ENCODE data around the gene VASP. TPM values are rescaled to one million over a fixed set of nuclear protein-coding genes. Genes with fewer than 3 reads are reported as not detected.
A peak's percentile ranks its signal among the peaks of the same experiment; 100 is the strongest.

VASP gene
- total RNA-seq, 1 donor from 2014 or later = 53.8 TPM

- H3K36me3 Mint-ChIP-seq = no peaks in the 10 kb centered on the region
- no peak for DNase-seq (ENCODE audit: low spot score in 2 of 2, unreplicated experiment in 2 of 2)
- peak overlapping the region; percentile 30 for H3K27ac Mint-ChIP-seq
- TF ChIP-seq CTCF (IDR thresholded peaks at IDR 0.05; ENCODE audit: unreplicated experiment) = no peak
- H3K9me3 Mint-ChIP-seq = no peaks in the 10 kb centered on the region
- H3K27me3 Mint-ChIP-seq (ENCODE audit: low read depth) = no peaks in the 10 kb centered on the region
- peaks cover 3% of the 10 kb centered on the region for H3K4me1 Mint-ChIP-seq
- H3K4me3 Mint-ChIP-seq = no peak overlapping the region
Observed at GRCh38 chr19:45558399-45558878, 51.2 kb downstream of the VASP start.

- no peak for TF ChIP-seq CTCF (IDR thresholded peaks at IDR 0.05; ENCODE audit: unreplicated experiment)
- Mint-ChIP-seq H3K9me3 (no peaks in the 10 kb centered on the region), H3K4me1 (peaks cover 3% of the 10 kb centered on the region), H3K27me3 (ENCODE audit: low read depth) (no peaks in the 10 kb centered on the region), H3K36me3 (no peaks in the 10 kb centered on the region), H3K4me3 (no peak overlapping the region), H3K27ac (no peak overlapping the region)
- no peak for DNase-seq (ENCODE audit: low spot score in 2 of 2, unreplicated experiment in 2 of 2)
Observed at GRCh38 chr19:45560038-45560437, 52.8 kb downstream of the VASP start.

- no peak for DNase-seq (ENCODE audit: low spot score in 2 of 2, unreplicated experiment in 2 of 2)
- Mint-ChIP-seq H3K27ac (no peak overlapping the region), H3K4me3 (no peak overlapping the region), H3K27me3 (ENCODE audit: low read depth) (no peaks in the 10 kb centered on the region), H3K9me3 (no peaks in the 10 kb centered on the region), H3K4me1 (peaks cover 3% of the 10 kb centered on the region), H3K36me3 (no peaks in the 10 kb centered on the region)
- no peak for TF ChIP-seq CTCF (IDR thresholded peaks at IDR 0.05; ENCODE audit: unreplicated experiment)
Observed at GRCh38 chr19:45560686-45561085, 53.4 kb downstream of the VASP start.

GRCh38 chr19:45564131-45564780 lies 57.0 kb downstream of the VASP start:
- Mint-ChIP-seq H3K27me3 (ENCODE audit: low read depth) (no peaks in the 10 kb centered on the region), H3K27ac (no peak overlapping the region), H3K36me3 (no peaks in the 10 kb centered on the region), H3K9me3 (no peaks in the 10 kb centered on the region), H3K4me3 (no peak overlapping the region), H3K4me1 (no peaks in the 10 kb centered on the region)
- DNase-seq (ENCODE audit: low spot score in 2 of 2, unreplicated experiment in 2 of 2) = no peak
- no peak for TF ChIP-seq CTCF (IDR thresholded peaks at IDR 0.05; ENCODE audit: unreplicated experiment)

GRCh38 chr19:45567609-45568008 lies 60.3 kb downstream of the VASP start:
- Mint-ChIP-seq H3K4me3 (no peak overlapping the region), H3K4me1 (no peaks in the 10 kb centered on the region), H3K27ac (no peak overlapping the region), H3K36me3 (peaks cover 2% of the 10 kb centered on the region), H3K9me3 (peaks cover 3% of the 10 kb centered on the region), H3K27me3 (ENCODE audit: low read depth) (no peaks in the 10 kb centered on the region)
- DNase-seq (ENCODE audit: low spot score in 2 of 2, unreplicated experiment in 2 of 2) = no peak
- no peak for TF ChIP-seq CTCF (IDR thresholded peaks at IDR 0.05; ENCODE audit: unreplicated experiment)
